ENCODE data around the gene ZDHHC5. TPM values are rescaled to one million over a fixed set of nuclear protein-coding genes. Genes with fewer than 3 reads are reported as not detected.

The ZDHHC5 gene
- total and polyA plus RNA-seq, 5 donors from 2014 or later = 32.1 to 49.8 (median 34.0) TPM

- Histone ChIP-seq H3K27me3 (ENCODE audit: control insufficient read depth, insufficient read depth, low read length) (no peaks in the 10 kb centered on the region), H3K4me1 (ENCODE audit: control insufficient read depth, insufficient read depth, low read length, poor library complexity, severe bottlenecking) (peaks cover 19% of the 10 kb centered on the region), H3K36me3 (ENCODE audit: control insufficient read depth, insufficient read depth, low read length) (peaks cover 45% of the 10 kb centered on the region), H3K27ac (ENCODE audit: insufficient read depth, low read length, poor library complexity, severe bottlenecking) (peak overlapping the region; percentile 91), H3K9me3 (ENCODE audit: control insufficient read depth in 2 of 2, low read length in 2 of 2) (no peaks in the 10 kb centered on the region), H3K4me3 (ENCODE audit: low read depth, low read length) (peak overlapping the region; percentile 88)
- Mint-ChIP-seq H3K27ac (peak overlapping the region; percentile 96 to 100 (median 97)), H3K4me1 (peaks cover 13 to 45% (median 26%) of the 10 kb centered on the region in 4 donors), H3K36me3 (peaks cover 24% of the 10 kb centered on the region), H3K9me3 (no peaks in the 10 kb centered on the region), H3K4me3 (peak overlapping the region; percentile 91 to 99 (median 94)), H3K27me3 (peaks cover 4% of the 10 kb centered on the region)
- DNase-seq (no peak), ATAC-seq (ENCODE audit: low read depth in 2 of 2) (no peak)
Measured at GRCh38 chr11:57742087-57742452, 74.2 kb downstream of the ZDHHC5 start.

- peaks cover 14% of the 10 kb centered on the region for H3K36me3 Mint-ChIP-seq
- peaks cover 26% of the 10 kb centered on the region for H3K36me3 ChIP-seq (ENCODE audit: control insufficient read depth, insufficient read depth, low read length)
- no peak overlapping the region for H3K4me3 ChIP-seq (ENCODE audit: low read depth, low read length)
Measured at GRCh38 chr11:57744357-57744756, 76.4 kb downstream of the ZDHHC5 start.

GRCh38 chr11:57745206-57745605, 77.3 kb downstream of the ZDHHC5 start:
- Mint-ChIP-seq H3K36me3 (peaks cover 11% of the 10 kb centered on the region), H3K9me3 (no peaks in the 10 kb centered on the region), H3K4me3 (peak overlapping the region in 2 of 4 donors; percentile 35 to 58), H3K4me1 (peaks cover 17 to 47% (median 26%) of the 10 kb centered on the region in 4 donors), H3K27me3 (peaks cover 4% of the 10 kb centered on the region), H3K27ac (peak overlapping the region in 2 of 3 donors; percentile 52 to 74)
- Histone ChIP-seq H3K27me3 (ENCODE audit: control insufficient read depth, insufficient read depth, low read length) (no peaks in the 10 kb centered on the region), H3K9me3 (ENCODE audit: control insufficient read depth in 2 of 2, low read length in 2 of 2) (no peaks in the 10 kb centered on the region), H3K36me3 (ENCODE audit: control insufficient read depth, insufficient read depth, low read length) (peaks cover 26% of the 10 kb centered on the region), H3K4me3 (ENCODE audit: low read depth, low read length) (no peak overlapping the region), H3K4me1 (ENCODE audit: control insufficient read depth, insufficient read depth, low read length, poor library complexity, severe bottlenecking) (peaks cover 19% of the 10 kb centered on the region), H3K27ac (ENCODE audit: insufficient read depth, low read length, poor library complexity, severe bottlenecking) (no peak overlapping the region)
- ATAC-seq (ENCODE audit: low read depth in 2 of 2) (no peak), DNase-seq (no peak)

More at GRCh38 chr11:57744357-57744756, 76.4 kb downstream of the ZDHHC5 start:
- ATAC-seq (ENCODE audit: low read depth in 2 of 2) (no peak), DNase-seq (no peak)
- no peaks in the 10 kb centered on the region for H3K27me3 ChIP-seq (ENCODE audit: control insufficient read depth, insufficient read depth, low read length)
- peak overlapping the region; percentile 65 to 92 (median 80) for H3K27ac Mint-ChIP-seq
- H3K9me3 ChIP-seq (ENCODE audit: control insufficient read depth in 2 of 2, low read length in 2 of 2) = no peaks in the 10 kb centered on the region
- peaks cover 17 to 49% (median 26%) of the 10 kb centered on the region in 4 donors for H3K4me1 Mint-ChIP-seq
- H3K27ac ChIP-seq (ENCODE audit: insufficient read depth, low read length, poor library complexity, severe bottlenecking) = no peak overlapping the region
- no peaks in the 10 kb centered on the region for H3K9me3 Mint-ChIP-seq
- peaks cover 4% of the 10 kb centered on the region for H3K27me3 Mint-ChIP-seq
- H3K4me3 Mint-ChIP-seq = peak overlapping the region in 3 of 4 donors; percentile 31 to 86 (median 58)
- peaks cover 19% of the 10 kb centered on the region for H3K4me1 ChIP-seq (ENCODE audit: control insufficient read depth, insufficient read depth, low read length, poor library complexity, severe bottlenecking)

- peak overlapping the region in 1 of 4 donors; percentile 49 for H3K4me3 Mint-ChIP-seq
- H3K27ac Mint-ChIP-seq = peak overlapping the region in 2 of 3 donors; percentile 3 to 85
- no peaks in the 10 kb centered on the region for H3K27me3 Mint-ChIP-seq
Measured at GRCh38 chr11:57746920-57747319, 79.0 kb downstream of the ZDHHC5 start.

More at GRCh38 chr11:57746920-57747319, 79.0 kb downstream of the ZDHHC5 start:
- no peaks in the 10 kb centered on the region for H3K9me3 Mint-ChIP-seq
- peaks cover 17 to 39% (median 21%) of the 10 kb centered on the region in 4 donors for H3K4me1 Mint-ChIP-seq
- peaks cover 14% of the 10 kb centered on the region for H3K36me3 Mint-ChIP-seq
- Histone ChIP-seq H3K27me3 (ENCODE audit: control insufficient read depth, insufficient read depth, low read length) (no peaks in the 10 kb centered on the region), H3K27ac (ENCODE audit: insufficient read depth, low read length, poor library complexity, severe bottlenecking) (no peak overlapping the region), H3K9me3 (ENCODE audit: control insufficient read depth in 2 of 2, low read length in 2 of 2) (no peaks in the 10 kb centered on the region), H3K4me1 (ENCODE audit: control insufficient read depth, insufficient read depth, low read length, poor library complexity, severe bottlenecking) (peaks cover 12% of the 10 kb centered on the region), H3K4me3 (ENCODE audit: low read depth, low read length) (no peak overlapping the region), H3K36me3 (ENCODE audit: control insufficient read depth, insufficient read depth, low read length) (peaks cover 26% of the 10 kb centered on the region)
- DNase-seq (no peak), ATAC-seq (ENCODE audit: low read depth in 2 of 2) (no peak)

Other genes with a start within 250 kb of the ZDHHC5 start
- 19.1 TPM for gene SLC43A3, start 241.0 kb upstream of the ZDHHC5 start, total RNA-seq
- 10 to 100 TPM; 21.6 to 36.9 (median 27.3) TPM for gene SLC43A3, start 241.0 kb upstream of the ZDHHC5 start, polyA plus RNA-seq
- gene RTN4RL2, start 207.6 kb upstream of the ZDHHC5 start, total RNA-seq = not detected
- gene RTN4RL2, start 207.6 kb upstream of the ZDHHC5 start, polyA plus RNA-seq = under 1 TPM in 1 of 4 donors, not detected in 3; 0.11 TPM
- 12.8 TPM for gene SLC43A1, start 152.4 kb upstream of the ZDHHC5 start, total RNA-seq
- gene SLC43A1, start 152.4 kb upstream of the ZDHHC5 start, polyA plus RNA-seq = 10 to 100 TPM; 22.9 to 29.9 (median 26.2) TPM
- gene TIMM10, start 137.4 kb upstream of the ZDHHC5 start, total RNA-seq = 21.2 TPM
- gene TIMM10, start 137.4 kb upstream of the ZDHHC5 start, polyA plus RNA-seq = 10 to 100 TPM; 52.1 to 84.7 (median 65.7) TPM
- gene SMTNL1, start 130.5 kb upstream of the ZDHHC5 start, total RNA-seq = not detected
- gene SMTNL1, start 130.5 kb upstream of the ZDHHC5 start, polyA plus RNA-seq = under 1 TPM in 2 of 4 donors, not detected in 2; 0.21 to 0.36 TPM
- gene UBE2L6, start 100.4 kb upstream of the ZDHHC5 start, total RNA-seq = 103 TPM
- 100 to 1,000 TPM; 277 to 406 (median 320) TPM for gene UBE2L6, start 100.4 kb upstream of the ZDHHC5 start, polyA plus RNA-seq
- 1.1 TPM for gene SERPING1, start 70.4 kb upstream of the ZDHHC5 start, total RNA-seq
- gene SERPING1, start 70.4 kb upstream of the ZDHHC5 start, polyA plus RNA-seq = not detected
- 0.99 TPM for gene YPEL4, start 18.2 kb upstream of the ZDHHC5 start, total RNA-seq
- under 1 TPM in 2 of 4 donors, not detected in 2; 0.13 to 0.41 TPM for gene YPEL4, start 18.2 kb upstream of the ZDHHC5 start, polyA plus RNA-seq
- gene CLP1, start 10.4 kb upstream of the ZDHHC5 start, total RNA-seq = 18.2 TPM
- 10 to 100 TPM; 12.6 to 16.9 (median 13.6) TPM for gene CLP1, start 10.4 kb upstream of the ZDHHC5 start, polyA plus RNA-seq
- 13.7 TPM for gene MED19, start 44.1 kb downstream of the ZDHHC5 start, total RNA-seq
- gene MED19, start 44.1 kb downstream of the ZDHHC5 start, polyA plus RNA-seq = 10 to 100 TPM; 15.3 to 22.6 (median 20.8) TPM
- gene TMX2, start 44.5 kb downstream of the ZDHHC5 start, total RNA-seq = 33.3 TPM
- gene TMX2, start 44.5 kb downstream of the ZDHHC5 start, polyA plus RNA-seq = 10 to 100 TPM; 63.2 to 92.4 (median 72.8) TPM
- 68.6 TPM for gene SELENOH, start 73.4 kb downstream of the ZDHHC5 start, total RNA-seq
- 100 to 1,000 TPM; 205 to 248 (median 214) TPM for gene SELENOH, start 73.4 kb downstream of the ZDHHC5 start, polyA plus RNA-seq
- not detected for gene BTBD18, start 83.7 kb downstream of the ZDHHC5 start, total RNA-seq
- under 1 TPM; 0.20 to 0.61 (median 0.52) TPM for gene BTBD18, start 83.7 kb downstream of the ZDHHC5 start, polyA plus RNA-seq
- gene CTNND1, start 93.7 kb downstream of the ZDHHC5 start, total RNA-seq = 19.4 TPM
- 1 to 10 TPM in 3 of 4 donors, under 1 TPM in 1; 0.53 to 4.4 (median 2.0) TPM for gene CTNND1, start 93.7 kb downstream of the ZDHHC5 start, polyA plus RNA-seq

All from CD4-positive, CD25-positive, alpha-beta regulatory T cell (primary cell).